Measurements from ENCODE around the gene LRRN2.
"Not testable (repeated sequence)": the region's sequence is repeated elsewhere in the genome, so short reads cannot be mapped to it uniquely, and the experiment has no call there.

Gene LRRN2

DNA sequence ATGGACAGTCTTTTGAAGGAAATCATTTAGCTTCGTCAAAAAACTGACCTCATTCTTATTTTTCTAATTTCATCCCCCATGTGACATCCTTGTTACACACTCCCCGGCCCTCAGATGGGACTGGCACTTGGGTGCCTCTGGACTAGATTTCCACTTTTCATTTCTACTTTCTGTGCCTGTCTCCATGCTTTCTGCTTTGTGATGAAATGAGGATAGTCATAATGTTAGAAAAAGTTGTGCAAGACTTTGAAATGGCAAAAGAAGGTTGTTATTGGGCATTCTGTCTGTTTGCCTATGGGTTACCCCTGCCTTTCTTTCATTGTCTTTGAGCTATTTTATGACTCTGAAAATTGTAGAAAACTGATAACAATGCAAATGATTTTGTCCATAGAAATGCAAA lies 114.4 kb downstream of the LRRN2 start:
- H3K4me3 ChIP-seq (ENCODE audit: control insufficient read depth, low read depth, low read length): no peak overlapping the region
- no peak for DNase-seq (ENCODE audit: low read depth)
- TF ChIP-seq, protein P1, sequence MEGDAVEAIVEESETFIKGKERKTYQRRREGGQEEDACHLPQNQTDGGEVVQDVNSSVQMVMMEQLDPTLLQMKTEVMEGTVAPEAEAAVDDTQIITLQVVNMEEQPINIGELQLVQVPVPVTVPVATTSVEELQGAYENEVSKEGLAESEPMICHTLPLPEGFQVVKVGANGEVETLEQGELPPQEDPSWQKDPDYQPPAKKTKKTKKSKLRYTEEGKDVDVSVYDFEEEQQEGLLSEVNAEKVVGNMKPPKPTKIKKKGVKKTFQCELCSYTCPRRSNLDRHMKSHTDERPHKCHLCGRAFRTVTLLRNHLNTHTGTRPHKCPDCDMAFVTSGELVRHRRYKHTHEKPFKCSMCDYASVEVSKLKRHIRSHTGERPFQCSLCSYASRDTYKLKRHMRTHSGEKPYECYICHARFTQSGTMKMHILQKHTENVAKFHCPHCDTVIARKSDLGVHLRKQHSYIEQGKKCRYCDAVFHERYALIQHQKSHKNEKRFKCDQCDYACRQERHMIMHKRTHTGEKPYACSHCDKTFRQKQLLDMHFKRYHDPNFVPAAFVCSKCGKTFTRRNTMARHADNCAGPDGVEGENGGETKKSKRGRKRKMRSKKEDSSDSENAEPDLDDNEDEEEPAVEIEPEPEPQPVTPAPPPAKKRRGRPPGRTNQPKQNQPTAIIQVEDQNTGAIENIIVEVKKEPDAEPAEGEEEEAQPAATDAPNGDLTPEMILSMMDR (IDR thresholded peaks at IDR 0.05; ENCODE audit: control insufficient read depth, insufficient read depth, low read depth, low read length, missing control alignments): no peak

DNA sequence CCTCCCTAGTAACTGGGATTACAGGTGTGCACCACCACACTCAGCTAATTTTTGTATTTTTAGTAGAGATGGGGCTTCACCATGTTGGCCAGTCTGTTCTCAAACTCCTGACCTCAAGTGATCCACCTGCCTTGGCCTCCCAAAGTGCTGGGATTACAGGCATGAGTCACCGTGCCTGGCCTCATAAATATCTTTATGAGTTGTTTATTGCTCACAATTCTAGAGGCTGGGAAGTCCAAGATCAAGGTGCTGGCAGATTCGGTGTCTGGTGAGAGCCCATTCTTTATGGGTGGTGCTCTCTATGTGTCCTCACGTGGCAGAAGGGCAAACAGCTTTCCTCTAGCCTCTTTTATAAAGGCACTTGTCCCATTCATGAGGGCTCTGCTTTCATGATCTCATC lies 115.5 kb downstream of the LRRN2 start:
- DNase-seq (ENCODE audit: low read depth); H3K4me3 ChIP-seq (ENCODE audit: control insufficient read depth, low read depth, low read length): not testable (repeated sequence)

DNA sequence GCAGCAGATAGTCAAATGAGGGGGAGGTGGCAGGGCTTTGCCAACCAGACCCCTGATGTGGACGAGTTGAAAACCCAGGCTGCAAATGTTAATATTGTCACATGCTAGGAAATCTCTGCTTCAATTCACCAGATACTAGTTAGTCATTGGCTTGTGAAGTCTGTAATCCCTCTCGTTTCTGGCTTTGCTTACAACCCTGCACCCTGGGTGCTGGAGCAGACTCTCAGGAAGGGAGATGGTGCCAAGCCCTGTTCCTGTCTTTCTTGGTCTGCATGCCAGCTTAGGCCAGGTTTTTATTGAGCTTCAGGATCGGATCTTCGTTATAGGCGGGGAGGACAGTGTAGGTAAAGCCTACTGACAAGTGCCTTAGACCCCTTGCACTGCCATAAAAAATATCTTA lies 116.1 kb downstream of the LRRN2 start:
- TF ChIP-seq, protein P1 (IDR thresholded peaks at IDR 0.05; ENCODE audit: control insufficient read depth, insufficient read depth, low read depth, low read length, missing control alignments): no peak
- no peak overlapping the region for H3K4me3 ChIP-seq (ENCODE audit: control insufficient read depth, low read depth, low read length)
- DNase-seq (ENCODE audit: low read depth): no peak

DNA sequence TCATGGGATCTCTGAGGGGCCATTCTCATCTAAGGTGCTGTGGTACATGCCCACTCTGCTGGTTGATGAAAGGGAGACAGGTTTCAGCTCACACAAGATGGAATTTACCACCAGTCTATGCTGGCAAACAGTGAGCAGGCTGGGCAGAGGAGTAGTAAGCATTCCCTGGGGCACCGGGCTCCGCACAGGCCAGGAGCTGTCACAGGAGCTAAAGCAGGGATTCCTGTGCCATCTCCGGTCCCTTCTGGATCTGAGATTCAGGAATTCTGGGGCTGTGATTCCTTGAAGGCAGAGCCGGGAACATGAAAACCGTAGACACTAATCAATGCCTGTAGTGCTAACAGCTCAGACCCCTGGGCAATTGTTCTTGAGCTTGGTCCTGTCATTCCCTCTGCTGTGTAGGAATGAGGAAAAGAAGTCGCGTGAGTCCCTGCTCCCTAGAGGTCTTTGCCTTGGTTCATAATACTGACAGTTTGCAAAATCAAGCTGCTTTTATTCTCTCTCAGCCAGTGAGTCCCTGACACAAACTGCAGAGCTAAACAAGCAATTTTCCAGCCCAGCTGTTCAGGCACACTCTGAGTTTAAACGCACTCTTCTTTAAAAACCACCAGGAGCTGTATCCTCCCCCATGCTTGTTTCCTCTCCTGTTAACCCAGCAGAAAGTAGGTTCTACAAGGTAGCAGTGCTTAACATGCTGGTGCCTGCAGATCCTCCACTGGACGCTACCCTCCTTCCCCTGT lies 116.8 kb downstream of the LRRN2 start:
- H3K4me3 ChIP-seq (ENCODE audit: control insufficient read depth, low read depth, low read length): no peak overlapping the region
- DNase-seq (ENCODE audit: low read depth): no peak
- TF ChIP-seq, protein P1 (IDR thresholded peaks at IDR 0.05; ENCODE audit: control insufficient read depth, insufficient read depth, low read depth, low read length, missing control alignments): no peak
